HFF-Myc (cell line): ENCODE results near the gene CR2.

Source experiments
- DNase-seq: peaks from one replicate; pipeline ENCODE4 v3.0.0-alpha.2; 2011; ENCODE audit warnings: low read depth; ENCODE audit errors: extremely low read depth
- H3K4me3 ChIP-seq: replicated peaks from 2 replicates; pipeline ENCODE4 v1.5.1; 2011; ENCODE audit warnings: low read depth, mild to moderate bottlenecking, control low read depth, low read length
- CTCF ChIP-seq: IDR thresholded peaks from 2 replicates; pipeline ENCODE4 v1.5.1; 2012; ENCODE audit warnings: mild to moderate bottlenecking, low read depth, low read length, control low read depth; ENCODE audit errors: missing control alignments

CR2 gene

GRCh38 chr1:207414606-207415108 lies 39.5 kb upstream of the CR2 start:
- no peak overlapping the region for H3K4me3 ChIP-seq
- no peak for DNase-seq
- no peak for TF ChIP-seq CTCF

GRCh38 chr1:207417076-207417475 lies 37.1 kb upstream of the CR2 start:
- H3K4me3 ChIP-seq = no peak overlapping the region
- no peak for TF ChIP-seq CTCF
- no peak for DNase-seq

GRCh38 chr1:207418351-207418750 lies 35.8 kb upstream of the CR2 start:
- no peak for DNase-seq
- TF ChIP-seq CTCF = no peak
- no peak overlapping the region for H3K4me3 ChIP-seq

GRCh38 chr1:207420109-207420508 lies 34.0 kb upstream of the CR2 start:
- DNase-seq = no peak
- H3K4me3 ChIP-seq = no peak overlapping the region
- TF ChIP-seq CTCF = no peak

- no peak overlapping the region for H3K4me3 ChIP-seq
- DNase-seq = no peak
- no peak for TF ChIP-seq CTCF
Observed at GRCh38 chr1:207421078-207421477, 33.0 kb upstream of the CR2 start.

- H3K4me3 ChIP-seq = no peak overlapping the region
Observed at GRCh38 chr1:207423560-207424292, 30.4 kb upstream of the CR2 start.

More at GRCh38 chr1:207423560-207424292, 30.4 kb upstream of the CR2 start:
- no peak for DNase-seq
- TF ChIP-seq CTCF = no peak
